ENCODE results near the gene CLDN16.

- TF ChIP-seq POLR2A (IDR thresholded peaks at IDR 0.05; ENCODE audit: low read depth, low read length) (no peak), POLR2AphosphoS5 (IDR thresholded peaks at IDR 0.05; ENCODE audit: low read depth, low read length) (no peak)
These were observed 6.5 kb upstream of the CLDN16 start for GRCh38 chr3:190381441-190381840.

Data from GM12891 (cell line).